Hippocampal formation (tissue), 2 donors: ENCODE measurements around the gene CLEC3A.
"Not testable (repeated sequence)": the region's sequence is repeated elsewhere in the genome, so short reads cannot be mapped to it uniquely, and the experiment has no call there.

Source experiments
- DNase-seq, 2 donors: peaks; one replicate each; lab custom pipeline; 2025; lab: John Stamatoyannopoulos, UW

Gene CLEC3A, protein sequence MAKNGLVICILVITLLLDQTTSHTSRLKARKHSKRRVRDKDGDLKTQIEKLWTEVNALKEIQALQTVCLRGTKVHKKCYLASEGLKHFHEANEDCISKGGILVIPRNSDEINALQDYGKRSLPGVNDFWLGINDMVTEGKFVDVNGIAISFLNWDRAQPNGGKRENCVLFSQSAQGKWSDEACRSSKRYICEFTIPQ

GRCh38 chr16:78022347-78023060 is at the start of gene CLEC3A:
TSS of gene CLEC3A (plus strand) at chr16:78022548. CDS start at chr16:78022627, 79 bp downstream.
- DNase-seq: no peak

- no peak for DNase-seq
Observed at GRCh38 chr16:77974883-77975282, 47.5 kb upstream of the CLEC3A start.

GRCh38 chr16:77975942-77976341 is 46.4 kb upstream of the CLEC3A start:
- no peak for DNase-seq

- no peak for DNase-seq
Observed at GRCh38 chr16:77977339-77977738, 45.0 kb upstream of the CLEC3A start.

DNA sequence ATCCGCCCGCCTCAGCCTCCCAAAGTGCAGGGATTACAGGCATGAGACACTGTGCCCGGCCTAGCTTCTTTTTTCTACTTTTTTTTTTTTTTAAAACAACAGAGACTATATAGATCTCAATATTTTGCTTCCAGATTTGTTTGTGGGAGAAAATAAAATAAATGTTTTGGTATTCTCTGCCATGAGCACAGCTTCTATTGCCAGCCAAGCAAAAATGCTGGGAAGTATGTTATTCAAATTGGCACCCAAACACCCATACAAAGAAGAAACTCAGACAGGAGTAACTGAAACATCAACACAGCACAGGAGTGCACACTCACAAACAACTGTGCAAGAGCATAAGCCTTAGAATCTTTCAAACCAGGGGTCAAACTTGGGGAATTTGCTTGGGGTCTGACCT is 37.2 kb upstream of the CLEC3A start:
- DNase-seq: no peak

GRCh38 chr16:77986011-77986740 is 36.2 kb upstream of the CLEC3A start:
- DNase-seq: peak in 1 of 2 donors; percentile 10

DNA sequence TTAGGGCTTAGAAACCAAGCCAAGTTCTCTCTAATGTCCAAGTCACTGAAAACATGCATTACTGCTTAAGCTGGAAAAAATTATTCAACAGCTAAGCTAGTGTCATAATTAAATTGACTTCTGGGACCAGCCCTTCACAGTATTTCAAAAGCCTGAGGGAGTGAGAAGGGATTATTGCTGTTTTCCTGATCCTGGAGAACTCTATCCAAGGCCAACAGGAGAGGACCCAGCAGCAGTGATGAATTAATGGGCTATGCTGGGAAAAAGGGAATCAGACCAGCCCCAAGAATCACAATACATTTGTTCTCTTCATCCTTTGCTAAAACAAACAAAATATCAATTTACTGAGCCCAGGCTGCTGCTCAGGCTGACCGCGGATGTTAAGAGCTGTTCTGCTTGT is 34.5 kb upstream of the CLEC3A start:
- no peak for DNase-seq

DNA sequence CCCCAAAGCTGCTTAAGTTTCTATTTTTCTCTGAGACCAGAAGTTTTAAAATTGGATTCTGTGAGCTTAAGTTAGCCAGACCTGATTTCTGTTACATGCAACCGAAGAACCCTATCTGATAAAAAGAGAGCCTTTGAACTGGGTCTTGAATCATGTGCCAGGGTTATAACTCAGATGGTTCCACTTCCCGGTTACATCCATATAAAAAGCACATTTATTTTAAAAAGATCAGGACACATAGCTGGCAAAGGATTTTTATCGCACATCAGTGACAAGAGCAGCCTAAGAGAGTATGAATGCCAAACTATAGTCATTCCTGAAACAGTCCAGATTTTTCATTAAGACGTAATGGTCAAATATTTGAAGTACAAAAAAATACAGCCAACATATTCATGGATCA is 32.5 kb upstream of the CLEC3A start:
- no peak for DNase-seq

- no peak for DNase-seq
Observed at GRCh38 chr16:77991701-77992100, 30.6 kb upstream of the CLEC3A start.

- not testable (repeated sequence) for DNase-seq
Observed at GRCh38 chr16:77992381-77992780, 30.0 kb upstream of the CLEC3A start.

DNA sequence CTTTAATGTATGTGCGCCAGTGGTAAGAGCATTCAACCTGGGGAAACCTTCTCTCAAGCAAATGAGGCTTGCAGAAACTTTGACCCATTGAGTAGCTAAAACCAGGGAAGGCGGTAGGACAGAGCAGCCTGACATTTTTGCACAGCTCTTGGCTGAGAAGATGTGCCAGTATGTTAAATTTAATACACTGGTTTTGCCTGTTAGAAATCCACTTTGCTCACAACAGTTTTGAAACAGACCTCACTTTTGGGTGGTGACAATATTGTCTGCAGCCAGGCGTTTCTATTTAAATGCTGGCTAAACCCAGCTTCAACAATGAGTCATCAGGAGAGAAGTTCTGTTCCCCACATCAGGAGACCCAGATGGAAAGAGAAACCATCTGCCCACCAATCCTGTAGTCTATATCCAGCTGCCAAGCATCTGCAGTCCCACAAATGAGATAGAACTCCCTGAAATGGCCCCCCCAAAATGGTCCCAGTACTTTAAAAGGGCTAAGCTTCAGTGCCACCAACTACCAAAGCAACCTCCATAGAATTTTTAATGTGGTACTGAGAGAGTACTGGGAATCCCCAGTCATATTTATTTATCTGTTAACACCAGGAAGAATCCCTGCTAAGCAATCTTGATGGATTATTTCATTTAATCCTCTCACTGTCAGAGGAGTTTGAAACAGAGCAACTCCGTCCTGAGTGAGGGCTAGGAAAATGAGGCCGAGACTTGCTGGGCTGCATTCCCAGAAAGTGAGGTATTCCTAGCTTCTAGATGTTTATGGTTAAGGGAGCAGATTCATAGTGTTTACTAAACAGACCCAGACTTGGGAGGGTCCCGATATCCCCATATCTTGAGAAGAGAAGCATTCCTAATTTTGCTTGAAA is 29.0 kb upstream of the CLEC3A start:
- peak in 1 of 2 donors; percentile 9 for DNase-seq

DNA sequence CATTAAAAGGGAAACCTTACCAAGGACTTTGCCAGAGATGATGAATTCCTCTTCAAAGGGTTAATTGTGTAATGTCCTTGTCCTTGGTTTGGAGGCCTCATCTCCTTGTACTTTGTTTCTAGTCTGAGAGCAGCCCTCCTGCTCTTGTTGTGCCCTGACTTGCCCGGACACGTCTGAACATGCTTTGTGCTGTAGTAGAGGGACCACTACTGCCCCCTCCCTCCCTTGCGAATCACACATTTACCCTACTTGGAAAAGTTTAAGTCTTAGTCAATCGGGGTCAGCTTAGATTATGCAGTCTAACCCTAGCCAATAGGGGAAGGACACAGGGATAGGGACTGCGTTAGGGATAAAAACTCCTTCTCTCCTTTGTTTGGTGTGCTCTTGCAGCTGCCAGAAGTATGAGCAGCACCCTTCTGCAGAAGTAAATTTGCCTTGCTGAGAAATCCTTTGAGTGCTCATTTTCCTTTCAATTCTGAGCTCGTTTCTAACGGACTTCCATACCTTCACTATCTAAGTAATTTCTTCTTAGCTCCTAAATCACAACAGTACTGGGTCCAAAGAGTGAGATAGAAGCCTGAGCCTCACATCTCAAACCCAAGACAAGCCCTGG is 26.4 kb upstream of the CLEC3A start:
- no peak for DNase-seq

DNA sequence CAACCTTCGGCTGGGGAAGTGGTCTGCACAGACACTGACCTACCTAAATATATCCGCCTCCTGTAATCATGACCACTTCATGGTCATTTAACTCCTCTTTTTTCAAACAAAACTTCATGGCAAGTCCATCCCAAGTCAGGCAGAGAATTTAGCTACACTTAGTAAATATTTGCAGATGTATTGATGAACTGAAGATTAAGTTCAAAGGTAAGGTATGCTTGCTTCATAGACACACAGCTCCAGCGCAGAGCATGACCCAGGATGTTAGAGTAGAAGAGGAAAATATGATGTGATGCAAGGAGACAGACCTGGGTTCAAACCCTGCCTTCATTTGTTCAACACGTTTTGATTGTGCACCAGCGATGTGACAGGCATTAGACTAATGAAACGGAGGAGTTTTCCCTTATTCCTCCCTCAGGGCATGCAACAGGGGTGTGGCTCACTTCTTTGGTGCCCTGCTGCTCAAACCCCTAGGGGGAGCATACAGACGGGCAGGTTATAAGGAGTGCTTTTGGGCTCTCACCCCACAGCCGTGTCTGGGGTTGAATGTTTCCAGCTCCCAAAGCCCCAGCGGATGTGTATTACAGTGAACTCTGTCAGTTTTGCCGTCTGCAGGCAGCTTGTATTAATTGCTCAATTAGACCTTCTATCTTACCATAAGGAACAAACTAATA is 23.9 kb upstream of the CLEC3A start:
- DNase-seq: no peak

DNA sequence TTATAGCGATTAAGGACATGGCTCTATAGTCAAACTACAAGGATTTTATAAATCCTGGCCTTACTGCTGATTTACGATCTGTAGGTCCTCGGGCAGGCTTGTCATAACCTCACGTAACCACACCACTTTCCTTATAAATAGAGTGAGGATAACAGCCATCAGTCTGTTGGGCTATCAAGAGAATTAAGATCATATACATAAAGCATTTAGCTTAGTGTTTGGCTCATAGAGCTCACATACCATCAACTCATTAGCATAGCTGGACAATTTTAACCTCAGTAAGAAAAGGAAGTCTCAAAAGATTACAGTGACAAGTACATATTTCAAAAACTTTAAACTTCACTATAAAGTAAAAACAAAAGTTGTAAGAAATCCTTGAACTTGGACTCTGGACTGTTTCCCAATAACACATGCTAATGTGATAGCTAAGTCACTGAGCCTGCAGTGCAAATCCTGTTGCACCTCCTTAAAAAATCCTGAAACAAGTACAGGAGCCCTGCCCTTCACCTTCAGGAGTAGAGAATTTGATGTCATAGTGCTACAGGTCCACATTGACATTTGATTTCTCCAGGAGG is 20.8 kb upstream of the CLEC3A start:
- no peak for DNase-seq

DNA sequence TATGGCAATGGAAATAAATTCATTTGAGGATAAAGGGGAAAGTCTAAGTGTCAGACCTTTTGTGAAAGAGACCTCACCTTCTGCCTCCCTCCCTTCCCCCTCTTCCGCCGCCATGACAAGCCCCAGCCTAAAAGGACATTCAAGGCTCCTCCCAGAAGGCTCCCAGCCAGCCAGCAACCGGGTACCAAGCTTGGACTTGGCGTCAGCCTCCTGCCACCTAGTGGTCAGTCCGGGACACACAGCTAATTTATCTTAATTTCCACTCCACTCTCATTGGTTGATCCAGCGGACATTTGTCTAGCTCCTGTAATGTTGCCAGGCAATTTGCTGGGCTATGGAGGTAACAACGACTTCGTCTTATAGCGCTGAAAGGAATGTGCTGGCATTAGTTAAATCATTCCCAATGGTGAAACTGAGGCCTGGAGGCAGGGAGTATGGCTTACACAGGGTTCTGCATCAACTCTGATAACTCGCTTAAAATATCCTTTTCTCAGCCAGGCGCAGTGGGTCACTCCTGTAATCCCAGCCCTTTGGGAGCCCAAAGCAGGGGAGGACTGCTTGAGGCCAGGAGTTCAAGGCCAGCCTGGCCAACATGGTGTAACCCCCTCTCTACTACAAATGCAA is 19.3 kb upstream of the CLEC3A start:
- DNase-seq: peak; percentile 31 to 49

DNA sequence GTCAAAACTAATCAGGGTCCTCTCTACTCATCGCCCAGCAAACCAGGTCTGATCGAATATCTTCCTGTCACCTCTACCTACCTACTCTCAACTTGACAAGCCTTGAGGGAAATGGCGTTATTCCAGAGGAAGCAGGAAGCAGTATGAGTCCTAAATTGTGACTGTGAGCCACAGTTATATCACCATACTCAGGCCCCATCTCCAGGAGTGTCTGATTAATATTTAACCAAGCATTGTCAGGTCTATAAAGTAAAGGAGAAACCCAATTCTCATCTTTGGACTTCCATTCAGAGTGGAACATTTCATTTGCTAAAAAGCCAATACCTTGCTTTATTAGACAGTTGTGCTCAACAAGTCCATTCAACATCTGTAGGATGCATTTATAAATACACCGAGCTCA is 17.8 kb upstream of the CLEC3A start:
- DNase-seq: no peak

GRCh38 chr16:78005881-78006280 is 16.5 kb upstream of the CLEC3A start:
- no peak for DNase-seq

DNA sequence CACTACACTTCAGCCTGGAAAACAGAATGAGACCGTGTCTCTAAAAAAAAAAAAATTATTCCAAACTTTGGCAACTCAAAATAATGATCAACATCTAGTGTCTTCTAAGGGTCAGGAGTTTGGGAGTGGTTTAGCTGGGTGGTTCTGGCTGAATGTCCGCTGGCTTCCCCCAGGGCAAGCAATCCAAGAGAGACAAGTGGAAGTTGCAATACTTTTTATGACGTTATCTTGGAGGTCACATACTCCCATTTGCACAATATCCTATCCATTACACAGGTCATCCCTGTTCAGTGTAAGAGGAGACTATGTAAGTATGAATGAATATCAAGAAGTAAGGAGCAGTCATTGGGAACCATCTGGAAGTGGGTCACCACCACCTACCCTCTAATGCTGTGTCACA is 15.2 kb upstream of the CLEC3A start:
- DNase-seq: no peak

DNA sequence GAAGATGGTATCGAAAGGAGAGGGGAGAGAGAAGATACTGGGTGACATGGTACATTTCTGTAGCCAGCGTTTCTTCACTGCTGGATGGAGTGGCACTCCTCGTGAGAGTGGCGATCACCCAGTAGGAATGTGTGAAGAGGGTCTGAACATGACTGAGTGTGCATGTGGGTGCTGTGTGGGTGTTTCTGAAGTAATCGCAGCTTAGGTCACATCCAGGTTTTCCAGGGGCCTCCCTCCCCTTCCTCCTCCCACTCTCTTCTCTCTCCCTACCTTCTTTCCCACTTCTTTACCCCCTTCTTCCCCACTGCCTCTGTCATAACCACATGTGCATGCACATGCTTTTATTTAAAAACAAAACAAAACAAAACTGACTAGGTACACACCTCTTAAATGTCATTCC is 1.8 kb downstream of the CLEC3A start:
- no peak for DNase-seq

GRCh38 chr16:78025631-78026030 is 3.3 kb downstream of the CLEC3A start:
- DNase-seq: no peak
